IMR-90 (cell line): ENCODE results near the gene MAB21L2.

Experiments used
- CEBPB ChIP-seq: IDR thresholded peaks from 2 replicates; pipeline ENCODE4 v1.6.1; 2012; ENCODE audit warnings: low read depth, low read length, improper control_type of control experiment
- CHD1 ChIP-seq: IDR thresholded peaks from 2 replicates; pipeline ENCODE4 v1.6.1; 2012; ENCODE audit warnings: low read depth, low read length, improper control_type of control experiment
- CTCF ChIP-seq: conservative IDR thresholded peaks from 2 replicates; pipeline ENCODE4 v1.5.1; 2012; ENCODE audit warnings: mild to moderate bottlenecking, low read depth, low read length, improper control_type of control experiment
- ELK1 ChIP-seq: fragments of 150-350 bp; IDR thresholded peaks from 2 replicates; pipeline ENCODE4 v1.6.1; 2016; ENCODE audit warnings: low read depth, mild to moderate bottlenecking, low read length, moderate library complexity, borderline replicate concordance
- MAFK ChIP-seq: IDR thresholded peaks from 2 replicates; pipeline ENCODE4 v1.6.1; 2012; ENCODE audit warnings: low read depth, low read length, improper control_type of control experiment
- MAZ ChIP-seq: IDR thresholded peaks from 2 replicates; pipeline ENCODE4 v1.6.1; 2012; ENCODE audit warnings: low read depth, mild to moderate bottlenecking, low read length, improper control_type of control experiment, moderate library complexity, borderline replicate concordance
- MXI1 ChIP-seq: IDR thresholded peaks from 2 replicates; pipeline ENCODE4 v1.6.1; 2012; ENCODE audit warnings: low read depth, mild to moderate bottlenecking, low read length, moderate library complexity, borderline replicate concordance
- NFE2L2 ChIP-seq: fragments of 150-350 bp; IDR thresholded peaks from 2 replicates; pipeline ENCODE4 v1.6.1; 2016; ENCODE audit warnings: low read depth, mild to moderate bottlenecking, low read length
- POLR2A ChIP-seq: IDR thresholded peaks from 2 replicates; pipeline ENCODE4 v1.6.1; 2012; ENCODE audit warnings: mild to moderate bottlenecking, low read depth, low read length
- RAD21 ChIP-seq: IDR thresholded peaks from 2 replicates; pipeline ENCODE4 v1.6.1; 2012; ENCODE audit warnings: low read length, improper control_type of control experiment
- SMC3 ChIP-seq: fragments of 150-350 bp; IDR thresholded peaks from 2 replicates; pipeline ENCODE4 v1.6.1; 2016; ENCODE audit warnings: low read depth, mild to moderate bottlenecking, antibody characterized with exemption, low read length, moderate library complexity
- USF2 ChIP-seq: fragments of 150-350 bp; IDR thresholded peaks from 2 replicates; pipeline ENCODE4 v1.6.1; 2017; ENCODE audit warnings: mild to moderate bottlenecking, antibody characterized with exemption, low read length, low read depth

- no peak for TF ChIP-seq CTCF
- no peak for TF ChIP-seq POLR2A
- TF ChIP-seq RAD21, result no peak
- no peak for TF ChIP-seq SMC3
- no peak for TF ChIP-seq CEBPB
- TF ChIP-seq ELK1, result no peak
- no peak for TF ChIP-seq NFE2L2
- no peak for TF ChIP-seq MXI1
- no peak for TF ChIP-seq CHD1
- no peak for TF ChIP-seq USF2
- no peak for TF ChIP-seq MAZ
- no peak for TF ChIP-seq MAFK
These were observed 19.2 kb upstream of the MAB21L2 start for GRCh38 chr4:150562751-150563150.
